Left ventricle myocardium inferior (tissue), 1 donor: ENCODE results near the gene CLUH. TPM values are rescaled to one million over a fixed set of nuclear protein-coding genes. Genes with fewer than 3 reads are reported as not detected.
"Not testable (repeated sequence)": the region's sequence is repeated elsewhere in the genome, so short reads cannot be mapped to it uniquely, and the experiment has no call there.

Experiments
- DNase-seq: peaks from one replicate; pipeline ENCODE4 v3.0.0-alpha.2; 2020
- H3K27ac ChIP-seq: fragments of 200-600 bp; replicated peaks from 2 replicates; pipeline ENCODE4 v1.8.0; 2021
- H3K27me3 ChIP-seq: fragments of 200-600 bp; 2 replicates; pipeline ENCODE4 v1.8.0; 2021; ENCODE audit warnings: low read depth
- H3K36me3 ChIP-seq: fragments of 200-600 bp; 2 replicates; pipeline ENCODE4 v1.8.0; 2021
- H3K4me1 ChIP-seq: fragments of 200-600 bp; 2 replicates; pipeline ENCODE4 v1.8.0; 2021
- H3K4me3 ChIP-seq: fragments of 200-600 bp; 2 replicates; pipeline ENCODE4 v1.8.0; 2021; ENCODE audit warnings: mild to moderate bottlenecking, moderate library complexity
- H3K9me3 ChIP-seq: fragments of 200-600 bp; replicated peaks from 2 replicates; pipeline ENCODE4 v1.8.0; 2021
- intact Hi-C: fragments of 100-400 bp; cut with micrococcal nuclease; formaldehyde crosslinking; loops from one replicate; pipeline ENCODE4 v1.11.0; 2022
- total RNA-seq: library from RNA; stranded (reverse); fragmentation: NEBNext Ultra II Directional; extraction: Animal tissue kit (Norgen Biotek cat#: 25700); gene quantifications from one replicate; pipeline ENCODE4 v1.2.1, GENCODE V29; 2021
- TF ChIP-seq, protein P1 (sequence below): fragments of 200-600 bp; IDR thresholded peaks from 2 replicates; pipeline ENCODE4 v1.8.0; 2021; ENCODE audit warnings: antibody characterized with exemption, mild to moderate bottlenecking, borderline replicate concordance
- donor health status: DM: no; HTN: yes; CAD: no; lungs with severe emphysema.

The CLUH gene
- total RNA-seq, 1 donor from 2014 or later = 181 TPM

GRCh38 chr17:2684549-2684948 is 27.0 kb downstream of the CLUH start:
- DNase-seq = no peak
- Histone ChIP-seq H3K4me1 (peaks cover 40% of the 10 kb centered on the region), H3K4me3 (no peak overlapping the region), H3K9me3 (no peaks in the 10 kb centered on the region), H3K36me3 (peaks cover 49% of the 10 kb centered on the region), H3K27me3 (no peaks in the 10 kb centered on the region), H3K27ac (no peak overlapping the region)
- intact Hi-C loops = no loop called here
- TF ChIP-seq, protein P1, sequence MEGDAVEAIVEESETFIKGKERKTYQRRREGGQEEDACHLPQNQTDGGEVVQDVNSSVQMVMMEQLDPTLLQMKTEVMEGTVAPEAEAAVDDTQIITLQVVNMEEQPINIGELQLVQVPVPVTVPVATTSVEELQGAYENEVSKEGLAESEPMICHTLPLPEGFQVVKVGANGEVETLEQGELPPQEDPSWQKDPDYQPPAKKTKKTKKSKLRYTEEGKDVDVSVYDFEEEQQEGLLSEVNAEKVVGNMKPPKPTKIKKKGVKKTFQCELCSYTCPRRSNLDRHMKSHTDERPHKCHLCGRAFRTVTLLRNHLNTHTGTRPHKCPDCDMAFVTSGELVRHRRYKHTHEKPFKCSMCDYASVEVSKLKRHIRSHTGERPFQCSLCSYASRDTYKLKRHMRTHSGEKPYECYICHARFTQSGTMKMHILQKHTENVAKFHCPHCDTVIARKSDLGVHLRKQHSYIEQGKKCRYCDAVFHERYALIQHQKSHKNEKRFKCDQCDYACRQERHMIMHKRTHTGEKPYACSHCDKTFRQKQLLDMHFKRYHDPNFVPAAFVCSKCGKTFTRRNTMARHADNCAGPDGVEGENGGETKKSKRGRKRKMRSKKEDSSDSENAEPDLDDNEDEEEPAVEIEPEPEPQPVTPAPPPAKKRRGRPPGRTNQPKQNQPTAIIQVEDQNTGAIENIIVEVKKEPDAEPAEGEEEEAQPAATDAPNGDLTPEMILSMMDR = no peak

- no peak overlapping the region for H3K4me3 ChIP-seq
- TF ChIP-seq, protein P1 = no peak
- H3K36me3 ChIP-seq = peaks cover 49% of the 10 kb centered on the region
- peaks cover 34% of the 10 kb centered on the region for H3K4me1 ChIP-seq
- intact Hi-C loops = no loop called here
- H3K9me3 ChIP-seq = no peaks in the 10 kb centered on the region
- no peaks in the 10 kb centered on the region for H3K27me3 ChIP-seq
- no peak for DNase-seq
- no peak overlapping the region for H3K27ac ChIP-seq
These were observed 27.7 kb downstream of the CLUH start for GRCh38 chr17:2683912-2684311.

- Histone ChIP-seq H3K27me3 (no peaks in the 10 kb centered on the region), H3K27ac (no peak overlapping the region), H3K4me3 (no peak overlapping the region), H3K9me3 (no peaks in the 10 kb centered on the region), H3K4me1 (peaks cover 18% of the 10 kb centered on the region), H3K36me3 (peaks cover 64% of the 10 kb centered on the region)
- intact Hi-C loops = no loop called here
- no peak for DNase-seq
- TF ChIP-seq, protein P1 = no peak
These were observed 29.2 kb downstream of the CLUH start for GRCh38 chr17:2682176-2682938.

- Histone ChIP-seq H3K4me1 (peaks cover 11% of the 10 kb centered on the region), H3K27me3 (no peaks in the 10 kb centered on the region), H3K27ac (no peak overlapping the region), H3K4me3 (no peak overlapping the region), H3K9me3 (no peaks in the 10 kb centered on the region), H3K36me3 (peaks cover 71% of the 10 kb centered on the region)
- intact Hi-C loops = no loop called here
- TF ChIP-seq, protein P1 = no peak
- no peak for DNase-seq
These were observed 29.9 kb downstream of the CLUH start for GRCh38 chr17:2681650-2682049.

DNA sequence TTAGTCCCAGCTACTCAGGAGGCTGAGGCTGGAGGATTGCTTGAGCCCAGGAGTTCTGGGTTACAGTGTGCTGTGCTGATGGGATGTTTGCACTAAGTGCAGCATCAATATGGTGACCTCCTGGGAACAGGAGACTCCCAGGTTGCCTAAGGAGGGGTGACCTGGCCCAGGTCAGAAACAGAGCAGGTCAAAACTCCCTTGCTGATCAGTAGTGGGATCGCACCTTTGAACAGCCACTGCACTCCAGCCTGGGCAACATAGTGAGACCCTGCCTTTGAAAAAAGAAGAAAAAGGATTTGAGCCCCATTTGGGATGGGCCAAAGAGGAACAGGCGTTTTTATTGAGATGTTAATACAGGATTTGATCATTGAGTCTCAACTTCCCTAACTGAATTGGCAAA is 30.6 kb downstream of the CLUH start:
- H3K27me3 ChIP-seq = no peaks in the 10 kb centered on the region
- peaks cover 77% of the 10 kb centered on the region for H3K36me3 ChIP-seq
- H3K9me3 ChIP-seq = no peaks in the 10 kb centered on the region
- TF ChIP-seq, protein P1 = no peak
- H3K4me1 ChIP-seq = peaks cover 4% of the 10 kb centered on the region
- intact Hi-C loops = no loop called here
- H3K27ac ChIP-seq = no peak overlapping the region
- H3K4me3 ChIP-seq = no peak overlapping the region
- no peak for DNase-seq

DNA sequence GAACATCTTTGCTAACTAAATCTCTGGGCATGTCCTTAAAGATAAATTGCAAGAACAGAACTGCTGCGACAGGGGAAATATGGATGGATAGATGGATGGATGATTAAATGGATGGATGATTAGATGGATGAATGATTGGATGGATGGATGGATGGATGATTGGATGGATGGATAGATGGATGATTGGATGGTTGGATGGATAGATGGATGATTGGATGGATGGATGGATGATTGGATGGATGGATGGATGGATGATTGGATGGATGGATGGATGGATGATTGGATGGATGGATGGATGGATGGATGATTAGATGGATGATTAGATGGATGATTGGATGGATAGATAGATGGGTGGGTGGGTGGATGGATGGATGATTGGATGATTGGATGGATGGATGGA is 32.3 kb downstream of the CLUH start:
- H3K36me3 ChIP-seq = peaks cover 85% of the 10 kb centered on the region
- H3K4me3 ChIP-seq, H3K27me3 ChIP-seq, H3K4me1 ChIP-seq, H3K27ac ChIP-seq, DNase-seq, H3K9me3 ChIP-seq, intact Hi-C loops: not testable (repeated sequence)
